ENCODE data around the gene RILPL1.
A peak's percentile ranks its signal among the peaks of the same experiment; 100 is the strongest.

RILPL1 gene

DNA sequence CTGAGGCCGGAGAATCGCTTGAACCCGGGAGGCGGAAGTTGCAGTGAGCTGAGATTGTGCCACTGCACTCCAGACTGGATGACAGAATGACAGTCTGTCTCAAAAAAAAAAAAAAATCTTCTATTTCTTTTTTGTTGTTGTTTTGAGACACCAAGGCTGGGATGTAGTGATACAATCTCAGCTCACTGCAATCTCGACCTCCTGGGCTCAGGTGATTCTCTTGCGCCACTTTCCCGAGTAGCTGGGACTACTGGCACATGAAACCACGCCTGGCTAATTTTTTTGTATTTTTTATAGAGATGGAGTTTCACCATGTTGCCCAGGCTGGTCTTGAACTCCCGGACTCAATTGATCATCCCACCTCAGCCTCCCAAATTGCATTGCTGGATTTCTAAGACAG lies 82.9 kb downstream of the RILPL1 start:
- TF ChIP-seq, protein P1, sequence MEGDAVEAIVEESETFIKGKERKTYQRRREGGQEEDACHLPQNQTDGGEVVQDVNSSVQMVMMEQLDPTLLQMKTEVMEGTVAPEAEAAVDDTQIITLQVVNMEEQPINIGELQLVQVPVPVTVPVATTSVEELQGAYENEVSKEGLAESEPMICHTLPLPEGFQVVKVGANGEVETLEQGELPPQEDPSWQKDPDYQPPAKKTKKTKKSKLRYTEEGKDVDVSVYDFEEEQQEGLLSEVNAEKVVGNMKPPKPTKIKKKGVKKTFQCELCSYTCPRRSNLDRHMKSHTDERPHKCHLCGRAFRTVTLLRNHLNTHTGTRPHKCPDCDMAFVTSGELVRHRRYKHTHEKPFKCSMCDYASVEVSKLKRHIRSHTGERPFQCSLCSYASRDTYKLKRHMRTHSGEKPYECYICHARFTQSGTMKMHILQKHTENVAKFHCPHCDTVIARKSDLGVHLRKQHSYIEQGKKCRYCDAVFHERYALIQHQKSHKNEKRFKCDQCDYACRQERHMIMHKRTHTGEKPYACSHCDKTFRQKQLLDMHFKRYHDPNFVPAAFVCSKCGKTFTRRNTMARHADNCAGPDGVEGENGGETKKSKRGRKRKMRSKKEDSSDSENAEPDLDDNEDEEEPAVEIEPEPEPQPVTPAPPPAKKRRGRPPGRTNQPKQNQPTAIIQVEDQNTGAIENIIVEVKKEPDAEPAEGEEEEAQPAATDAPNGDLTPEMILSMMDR (IDR thresholded peaks at IDR 0.05): no peak
- no peak for TF ChIP-seq ZFX (IDR thresholded peaks at IDR 0.05; ENCODE audit: borderline replicate concordance)
- peak overlapping the region; percentile 46; the same call in 1 of the 2 replicates for H3K27ac ChIP-seq

DNA sequence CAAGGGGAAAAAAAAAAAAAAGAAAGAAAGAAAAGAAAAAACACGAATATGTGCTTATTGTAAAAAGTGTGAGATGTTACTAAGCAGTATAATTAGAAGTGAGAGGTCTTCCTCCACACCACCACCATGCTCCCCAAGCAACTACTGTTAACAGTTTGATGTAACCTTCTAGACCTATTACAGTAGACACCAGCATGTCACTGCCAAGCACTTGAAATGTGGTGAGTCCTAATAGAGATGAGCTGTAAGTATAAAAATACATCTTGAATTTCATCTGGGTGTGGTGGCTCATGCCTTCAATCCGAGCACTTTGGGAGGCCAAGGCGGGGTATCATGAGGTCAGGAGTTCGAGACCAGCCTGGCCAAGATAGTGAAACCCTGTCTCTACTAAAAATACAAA lies 83.7 kb downstream of the RILPL1 start:
- TF ChIP-seq, protein P1 (IDR thresholded peaks at IDR 0.05): no peak
- no peak for TF ChIP-seq ZFX (IDR thresholded peaks at IDR 0.05; ENCODE audit: borderline replicate concordance)
- H3K27ac ChIP-seq: 0 out of 2 replicates have a peak overlapping the region, but pooled peaks have one; percentile 13

DNA sequence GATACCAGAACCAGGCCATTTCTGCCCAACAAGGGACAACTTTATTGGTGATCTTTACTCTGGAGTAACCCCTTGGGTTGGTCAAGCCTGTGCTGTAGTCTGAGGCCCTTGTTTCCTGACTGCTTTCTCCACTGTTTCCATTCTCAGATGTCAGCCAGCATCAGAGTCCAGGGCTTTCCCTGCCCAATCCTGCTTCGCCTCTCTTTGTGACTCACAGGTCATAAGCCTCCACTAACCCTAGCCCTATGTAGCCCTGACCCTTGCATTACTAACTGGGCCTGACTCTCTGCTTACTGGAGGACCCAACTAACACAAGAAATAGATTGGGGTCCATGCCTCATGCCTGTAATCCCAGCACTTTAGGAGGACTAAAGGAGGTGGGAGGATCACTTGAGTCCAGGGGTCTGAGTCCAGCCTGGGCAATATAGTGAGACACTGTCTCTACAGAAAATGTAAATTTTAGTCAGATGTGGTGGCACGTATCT lies 84.2 kb downstream of the RILPL1 start:
- TF ChIP-seq, protein P1 (IDR thresholded peaks at IDR 0.05): no peak
- no peak for TF ChIP-seq ZFX (IDR thresholded peaks at IDR 0.05; ENCODE audit: borderline replicate concordance)
- H3K27ac ChIP-seq: 0 out of 2 replicates have a peak overlapping the region, but pooled peaks have one; percentile 13

DNA sequence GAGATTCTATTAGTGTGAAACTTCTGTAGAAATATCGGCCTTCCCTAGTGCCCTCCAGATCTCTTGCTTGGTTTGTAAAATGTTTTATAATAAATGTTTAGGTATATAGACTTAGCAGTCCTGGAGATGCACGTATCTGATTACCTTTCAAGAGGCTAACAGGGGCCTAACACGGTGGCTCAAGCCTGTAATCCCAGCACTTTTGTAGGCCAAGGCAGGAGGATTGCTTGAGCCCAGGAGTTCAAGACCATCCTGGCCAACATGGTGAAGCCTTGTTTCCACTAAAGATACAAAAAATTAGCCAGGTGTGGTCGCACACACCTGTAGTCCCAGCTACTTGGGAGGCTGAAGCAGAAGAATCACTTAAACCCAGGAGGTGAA lies 87.2 kb downstream of the RILPL1 start:
- peak overlapping the region; percentile 74 for H3K27ac ChIP-seq
- no peak for TF ChIP-seq ZFX (IDR thresholded peaks at IDR 0.05; ENCODE audit: borderline replicate concordance)
- TF ChIP-seq, protein P1 (IDR thresholded peaks at IDR 0.05): no peak

DNA sequence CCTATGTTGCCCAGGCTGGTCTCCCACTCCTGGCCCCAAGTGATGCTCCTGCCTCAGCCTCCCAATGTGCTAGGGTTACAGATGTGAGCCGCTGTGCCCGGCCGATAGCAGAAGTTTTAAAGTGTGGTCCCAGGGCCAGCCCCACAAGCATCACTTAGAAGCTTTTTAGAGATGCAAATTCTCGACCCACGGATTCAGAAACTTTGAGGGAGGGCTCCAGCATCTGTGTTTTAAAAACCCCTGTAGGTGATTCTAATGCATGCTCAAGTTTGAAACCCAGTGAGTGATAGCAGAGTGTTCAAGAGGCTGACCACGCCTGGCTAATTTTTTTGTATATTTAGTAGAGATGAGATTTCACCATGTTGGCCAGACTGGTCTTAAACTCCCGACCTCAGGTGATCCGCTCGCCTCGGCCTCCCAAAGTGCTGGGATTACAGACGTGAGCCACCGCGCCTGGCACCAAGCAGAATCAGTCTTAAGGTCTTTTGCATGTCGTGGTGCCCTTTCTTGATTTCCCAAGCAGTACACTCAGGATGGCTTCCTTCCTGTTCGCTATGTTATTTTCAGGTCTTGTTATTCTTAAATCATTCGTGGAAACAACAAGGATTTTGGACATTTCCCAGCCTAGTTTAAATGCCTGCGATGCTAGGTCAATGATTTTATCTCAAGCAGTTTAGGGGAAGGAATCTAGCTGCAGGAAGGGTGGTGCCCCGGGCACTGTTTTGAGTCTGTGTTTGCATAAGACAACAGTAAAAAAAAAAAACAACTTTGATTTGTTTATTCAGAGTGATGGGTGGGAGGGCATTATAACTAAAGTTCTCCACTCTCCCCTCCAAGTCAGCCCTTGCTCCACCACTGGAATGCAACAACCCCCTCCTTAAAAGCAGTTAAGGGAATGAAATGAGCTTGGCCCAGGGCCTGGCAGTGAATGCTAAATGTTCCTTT lies 87.9 kb downstream of the RILPL1 start:
- TF ChIP-seq, protein P1 (IDR thresholded peaks at IDR 0.05): no peak
- TF ChIP-seq ZFX (IDR thresholded peaks at IDR 0.05; ENCODE audit: borderline replicate concordance): no peak

DNA sequence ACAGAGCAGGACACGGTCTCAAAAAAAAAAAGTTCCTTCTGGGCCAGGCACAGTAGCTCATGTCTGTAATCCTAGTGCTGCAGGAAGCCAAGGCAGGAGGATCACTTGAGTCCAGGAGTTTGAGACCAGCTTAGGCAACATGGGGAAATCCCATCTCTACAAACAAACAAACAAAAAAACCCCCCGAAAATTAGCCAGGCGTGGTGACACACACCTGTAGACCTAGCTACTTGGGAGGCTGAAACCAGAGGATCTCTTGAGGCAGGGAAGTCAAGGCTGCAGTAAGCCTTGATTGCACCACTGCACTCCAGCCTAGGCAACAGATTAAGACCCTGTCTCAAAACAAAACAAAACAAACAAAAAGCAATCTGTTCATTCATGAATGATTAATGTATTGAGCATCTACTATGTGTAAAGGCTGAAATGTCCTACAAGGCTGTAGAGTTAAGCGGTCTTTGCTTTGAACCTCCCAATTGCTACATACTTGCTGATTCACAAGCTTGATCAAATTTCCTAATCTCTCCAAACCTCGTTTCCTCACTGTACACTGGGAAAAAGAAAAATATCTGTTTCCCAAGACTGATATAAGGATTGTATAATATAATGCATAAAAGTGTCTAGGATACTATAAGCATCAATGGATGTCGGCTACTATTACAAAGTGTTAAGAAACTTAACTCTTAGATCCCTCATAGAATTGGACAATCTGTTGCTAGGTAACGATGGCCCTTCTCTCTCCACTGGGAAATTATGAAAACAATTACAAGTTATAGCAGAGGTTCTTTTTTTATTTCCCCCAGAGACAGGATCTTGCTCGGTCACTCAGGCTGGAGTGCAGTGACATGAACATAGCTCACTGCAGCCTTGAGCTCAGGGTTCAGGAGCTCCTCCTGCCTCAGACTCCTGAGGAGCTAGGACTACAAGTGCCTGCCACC lies 89.2 kb downstream of the RILPL1 start:
- H3K27ac ChIP-seq: no peak overlapping the region
- TF ChIP-seq, protein P1 (IDR thresholded peaks at IDR 0.05): no peak
- no peak for TF ChIP-seq ZFX (IDR thresholded peaks at IDR 0.05; ENCODE audit: borderline replicate concordance)

More for the DNA sequence above, 87.9 kb downstream of the RILPL1 start:
- H3K27ac ChIP-seq: peak overlapping the region; percentile 74
